SK-N-MC (cell line): ENCODE measurements around the gene SLC8A2.

ENCODE experiments used
- EZH2 ChIP-seq: fragments of 200-600 bp; sonication (generic); IDR thresholded peaks from one replicate; pipeline ENCODE4 v1.6.1; 2017; ENCODE audit warnings: antibody characterized with exemption
- POLR2AphosphoS5 ChIP-seq: IDR thresholded peaks from 2 replicates; pipeline ENCODE4 v1.6.1; 2012; ENCODE audit warnings: mild to moderate bottlenecking, low read depth, low read length, borderline replicate concordance

- TF ChIP-seq EZH2 (no peak), POLR2AphosphoS5 (no peak)
Observed at GRCh38 chr19:47427241-47428176, 44.2 kb downstream of the SLC8A2 start.
